ENCODE results near the gene GFPT2. TPM values are rescaled to one million over a fixed set of nuclear protein-coding genes. Genes with fewer than 3 reads are reported as not detected.

The GFPT2 gene
- total RNA-seq, 1 experiment from 2014 or later: 0.82 TPM

DNA sequence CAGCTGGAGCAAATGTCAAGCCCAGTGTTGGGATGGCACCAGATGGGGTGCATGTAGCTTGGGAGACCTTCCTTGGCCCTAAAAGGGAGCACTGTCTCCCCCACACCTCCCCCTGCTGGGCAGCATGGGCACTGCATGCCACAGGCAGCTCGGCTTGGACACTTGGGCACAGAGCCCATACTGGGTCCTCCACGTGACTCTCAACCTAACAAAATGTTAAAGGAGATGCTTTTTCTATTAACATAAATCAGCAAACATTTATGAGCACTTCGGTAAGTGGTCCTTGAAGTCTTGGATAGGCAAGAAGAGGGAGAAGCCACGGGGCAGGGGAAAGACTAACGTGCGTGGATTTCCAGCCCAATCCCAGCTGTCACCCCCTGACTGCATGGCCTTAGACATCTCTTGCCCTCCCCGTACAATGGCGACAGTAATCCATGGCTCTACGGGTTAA, 37.3 kb downstream of the GFPT2 start:
- ChIA-PET CTCF (interaction anchor here (0.6 to 2.1 kb wide), 5 partner anchors 11 to 115 kb away, joined by 3 to 6 read pairs (median 3); no protein-coding TSS in a partner anchor), POLR2A (ENCODE audit: low non-redundant PET) (no interaction called here)
- TF ChIP-seq EZH2 (IDR thresholded peaks at IDR 0.05; ENCODE audit: borderline replicate concordance, low read depth, low read length, poor library complexity, severe bottlenecking): no peak
- TF ChIP-seq, protein P1, sequence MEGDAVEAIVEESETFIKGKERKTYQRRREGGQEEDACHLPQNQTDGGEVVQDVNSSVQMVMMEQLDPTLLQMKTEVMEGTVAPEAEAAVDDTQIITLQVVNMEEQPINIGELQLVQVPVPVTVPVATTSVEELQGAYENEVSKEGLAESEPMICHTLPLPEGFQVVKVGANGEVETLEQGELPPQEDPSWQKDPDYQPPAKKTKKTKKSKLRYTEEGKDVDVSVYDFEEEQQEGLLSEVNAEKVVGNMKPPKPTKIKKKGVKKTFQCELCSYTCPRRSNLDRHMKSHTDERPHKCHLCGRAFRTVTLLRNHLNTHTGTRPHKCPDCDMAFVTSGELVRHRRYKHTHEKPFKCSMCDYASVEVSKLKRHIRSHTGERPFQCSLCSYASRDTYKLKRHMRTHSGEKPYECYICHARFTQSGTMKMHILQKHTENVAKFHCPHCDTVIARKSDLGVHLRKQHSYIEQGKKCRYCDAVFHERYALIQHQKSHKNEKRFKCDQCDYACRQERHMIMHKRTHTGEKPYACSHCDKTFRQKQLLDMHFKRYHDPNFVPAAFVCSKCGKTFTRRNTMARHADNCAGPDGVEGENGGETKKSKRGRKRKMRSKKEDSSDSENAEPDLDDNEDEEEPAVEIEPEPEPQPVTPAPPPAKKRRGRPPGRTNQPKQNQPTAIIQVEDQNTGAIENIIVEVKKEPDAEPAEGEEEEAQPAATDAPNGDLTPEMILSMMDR (conservative IDR thresholded peaks at IDR 0.05; ENCODE audit: low read depth, low read length): peak; percentile 88
- Histone ChIP-seq H3K4me1 (ENCODE audit: insufficient read depth, low read length, poor library complexity, severe bottlenecking) (no peaks in the 10 kb centered on the region), H3K36me3 (ENCODE audit: insufficient read depth, low read length, poor library complexity, severe bottlenecking) (no peaks in the 10 kb centered on the region), H3K27me3 (replicated peaks; ENCODE audit: insufficient read depth, low read depth, low read length, poor library complexity) (no peaks in the 10 kb centered on the region), H3K9me3 (ENCODE audit: low read depth, low read length, poor library complexity, severe bottlenecking) (no peaks in the 10 kb centered on the region), H3K4me3 (ENCODE audit: low read depth, low read length, poor library complexity, severe bottlenecking) (no peak overlapping the region), H3K27ac (ENCODE audit: low read depth, low read length, poor library complexity, severe bottlenecking) (no peak overlapping the region)
- peak; percentile 56 for DNase-seq (ENCODE audit: low spot score)
- intact Hi-C loops (cut with micrococcal nuclease; ENCODE audit: unreplicated experiment): loop anchor here (5.0 kb wide), 1 partner anchor 188 kb away; no protein-coding TSS in a partner anchor
- no TSS peak for BruUV-seq (replicated peaks)

DNA sequence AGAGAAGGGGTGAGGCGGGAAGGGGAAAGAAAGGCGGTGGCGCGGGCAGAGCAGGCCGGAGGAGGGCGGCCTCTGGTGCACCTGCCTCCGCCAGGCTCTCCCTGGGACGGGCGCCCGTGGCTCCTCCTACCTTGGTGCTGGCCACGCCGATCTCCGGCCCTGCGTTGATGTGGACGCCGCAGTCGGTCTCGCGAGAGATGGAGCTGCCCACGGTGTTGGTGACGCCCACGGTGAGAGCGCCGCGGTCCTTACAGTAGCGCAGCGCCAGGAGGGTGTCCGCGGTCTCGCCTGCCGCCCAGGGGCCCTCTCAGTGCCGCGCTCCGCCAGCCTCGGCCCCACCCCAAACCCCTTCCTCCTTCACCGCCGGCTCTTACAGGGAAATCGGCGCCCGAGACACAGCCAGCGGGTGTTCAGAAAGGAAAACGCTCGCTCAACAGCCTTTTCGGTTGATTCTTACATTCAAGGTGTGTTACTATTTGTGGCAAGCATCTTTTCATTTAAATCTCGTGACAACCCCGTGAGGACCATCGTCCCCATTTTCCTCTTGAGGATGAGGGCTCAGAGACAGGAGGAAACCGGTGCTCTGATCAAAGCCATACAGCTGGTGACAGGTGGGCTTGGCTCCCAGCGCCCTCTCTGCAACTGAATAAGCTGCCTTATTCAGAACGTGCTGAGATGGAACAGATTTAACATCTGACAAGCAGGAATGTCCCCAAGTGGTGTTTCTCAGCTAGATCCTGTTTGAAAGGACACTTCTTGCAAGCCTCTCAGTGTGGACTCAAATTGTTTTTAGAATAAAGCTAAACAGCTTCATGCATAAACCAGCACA, 39.2 kb downstream of the GFPT2 start:
- BruUV-seq (replicated peaks): no TSS peak
- no peaks in the 10 kb centered on the region for H3K36me3 ChIP-seq (ENCODE audit: insufficient read depth, low read length, poor library complexity, severe bottlenecking)

DNA sequence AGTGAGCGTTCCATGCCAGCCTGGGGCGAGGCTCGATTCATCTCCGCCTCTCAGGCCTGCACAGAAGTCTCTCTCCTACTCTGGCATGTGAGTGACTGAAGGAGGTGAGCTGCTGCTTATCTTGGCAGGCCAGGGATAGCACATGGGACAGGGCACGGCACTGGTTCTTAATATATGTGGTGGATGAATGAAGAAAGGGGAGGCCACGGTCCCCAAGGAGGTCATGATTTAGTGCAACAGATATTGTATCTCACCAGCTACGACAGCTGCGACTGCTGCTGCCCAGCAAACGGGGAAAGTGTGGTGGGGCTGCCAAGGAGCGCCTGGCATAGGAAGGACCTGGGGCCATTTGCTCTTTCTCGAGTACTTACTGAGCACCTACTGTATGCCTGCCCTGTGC, 41.9 kb downstream of the GFPT2 start:
- no peaks in the 10 kb centered on the region for H3K4me1 ChIP-seq (ENCODE audit: insufficient read depth, low read length, poor library complexity, severe bottlenecking)
- no peaks in the 10 kb centered on the region for H3K27me3 ChIP-seq (replicated peaks; ENCODE audit: insufficient read depth, low read depth, low read length, poor library complexity)
- POLR2A ChIA-PET (ENCODE audit: low non-redundant PET): no interaction called here
- intact Hi-C loops (cut with micrococcal nuclease; ENCODE audit: unreplicated experiment): no loop called here
- no peaks in the 10 kb centered on the region for H3K9me3 ChIP-seq (ENCODE audit: low read depth, low read length, poor library complexity, severe bottlenecking)
- BruUV-seq (replicated peaks): no TSS peak
- no peak overlapping the region for H3K27ac ChIP-seq (ENCODE audit: low read depth, low read length, poor library complexity, severe bottlenecking)
- no peak for TF ChIP-seq EZH2 (IDR thresholded peaks at IDR 0.05; ENCODE audit: borderline replicate concordance, low read depth, low read length, poor library complexity, severe bottlenecking)
- TF ChIP-seq, protein P1 (conservative IDR thresholded peaks at IDR 0.05; ENCODE audit: low read depth, low read length): no peak
- DNase-seq (ENCODE audit: low spot score): no peak
- CTCF ChIA-PET: no interaction called here
- H3K36me3 ChIP-seq (ENCODE audit: insufficient read depth, low read length, poor library complexity, severe bottlenecking): no peaks in the 10 kb centered on the region
- H3K4me3 ChIP-seq (ENCODE audit: low read depth, low read length, poor library complexity, severe bottlenecking): no peak overlapping the region

More for the DNA sequence above, 39.2 kb downstream of the GFPT2 start:
- Histone ChIP-seq H3K27me3 (replicated peaks; ENCODE audit: insufficient read depth, low read depth, low read length, poor library complexity) (no peaks in the 10 kb centered on the region), H3K27ac (ENCODE audit: low read depth, low read length, poor library complexity, severe bottlenecking) (no peak overlapping the region), H3K9me3 (ENCODE audit: low read depth, low read length, poor library complexity, severe bottlenecking) (no peaks in the 10 kb centered on the region), H3K4me3 (ENCODE audit: low read depth, low read length, poor library complexity, severe bottlenecking) (no peak overlapping the region), H3K4me1 (ENCODE audit: insufficient read depth, low read length, poor library complexity, severe bottlenecking) (no peaks in the 10 kb centered on the region)
- ChIA-PET POLR2A (ENCODE audit: low non-redundant PET) (no interaction called here), CTCF (no interaction called here)
- no peak for DNase-seq (ENCODE audit: low spot score)
- intact Hi-C loops (cut with micrococcal nuclease; ENCODE audit: unreplicated experiment): no loop called here
- no peak for TF ChIP-seq EZH2 (IDR thresholded peaks at IDR 0.05; ENCODE audit: borderline replicate concordance, low read depth, low read length, poor library complexity, severe bottlenecking)
- TF ChIP-seq, protein P1 (conservative IDR thresholded peaks at IDR 0.05; ENCODE audit: low read depth, low read length): no peak

All from A673 (cell line).